Measurements from ENCODE around the gene MYO9A.

- no peak for TF ChIP-seq CTCF (conservative IDR thresholded peaks at IDR 0.05)
- no peak for TF ChIP-seq ZFX (IDR thresholded peaks at IDR 0.05)
Measured at GRCh38 chr15:72092691-72093090, 25.3 kb downstream of the MYO9A start.
